ENCODE data around the gene PRTFDC1. TPM values are rescaled to one million over a fixed set of nuclear protein-coding genes. Genes with fewer than 3 reads are reported as not detected.
"Not testable (repeated sequence)": the region's sequence is repeated elsewhere in the genome, so short reads cannot be mapped to it uniquely, and the experiment has no call there.

The PRTFDC1 gene
- total RNA-seq, 1 experiment from 2014 or later = 15.8 TPM

GRCh38 chr10:24842856-24843255 lies 109.5 kb downstream of the PRTFDC1 start:
- H2AFZ ChIP-seq = no peak overlapping the region
- DNase-seq = no peak
- H3K9me3 ChIP-seq (ENCODE audit: insufficient read depth, low read depth) = no peaks in the 10 kb centered on the region
- ChIA-PET POLR2A (ENCODE audit: unreplicated experiment) (no interaction called here), CTCF (no interaction called here)
- no peaks in the 10 kb centered on the region for H4K20me1 ChIP-seq (ENCODE audit: insufficient read depth)
- H3K27me3 ChIP-seq (ENCODE audit: insufficient read depth, low read depth) = no peaks in the 10 kb centered on the region
- no peak overlapping the region for H3K4me2 ChIP-seq
- H3F3A ChIP-seq (ENCODE audit: insufficient read depth, low read depth) = no peaks in the 10 kb centered on the region
- intact Hi-C loops (cut with micrococcal nuclease; ENCODE audit: unreplicated experiment) = no loop called here
- no peaks in the 10 kb centered on the region for H3K79me2 ChIP-seq (ENCODE audit: low read depth)
- no TSS peak for BruUV-seq (replicated peaks)
- no peak overlapping the region for H3K4me3 ChIP-seq
- TF ChIP-seq EZH2 (IDR thresholded peaks at IDR 0.05; ENCODE audit: low read depth) (no peak), CTCF (conservative IDR thresholded peaks at IDR 0.05) (no peak)
- no peaks in the 10 kb centered on the region for H3K36me3 ChIP-seq (ENCODE audit: low read depth)
- H3K27ac ChIP-seq = no peak overlapping the region
- no peaks in the 10 kb centered on the region for H3K9me2 ChIP-seq (ENCODE audit: insufficient read depth)
- no peaks in the 10 kb centered on the region for H3K4me1 ChIP-seq (replicated peaks; ENCODE audit: insufficient read depth)

DNA sequence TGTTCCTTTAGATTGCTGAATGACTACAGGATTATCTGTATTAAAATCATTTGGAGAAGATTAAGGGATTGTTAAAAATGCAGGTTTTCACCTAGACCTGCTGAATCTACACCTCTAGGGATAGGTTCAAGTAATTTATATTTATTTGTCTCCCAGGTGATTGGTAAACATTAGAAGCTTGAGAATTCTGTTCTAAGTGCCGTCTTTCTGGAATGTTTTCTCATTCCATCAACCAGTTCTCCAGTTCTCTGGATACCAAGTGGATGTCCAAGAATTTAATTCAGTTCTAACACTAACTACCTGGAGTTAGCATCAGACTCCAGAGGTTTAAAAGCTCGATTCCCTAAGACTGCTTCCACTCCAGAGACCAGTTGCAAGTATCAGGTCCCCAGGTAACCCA lies 110.9 kb downstream of the PRTFDC1 start:
- Histone ChIP-seq H3K36me3 (ENCODE audit: low read depth) (no peaks in the 10 kb centered on the region), H3K4me3 (no peak overlapping the region), H2AFZ (no peak overlapping the region), H3K4me1 (replicated peaks; ENCODE audit: insufficient read depth) (no peaks in the 10 kb centered on the region), H3K79me2 (ENCODE audit: low read depth) (no peaks in the 10 kb centered on the region), H3K9me3 (ENCODE audit: insufficient read depth, low read depth) (no peaks in the 10 kb centered on the region), H4K20me1 (ENCODE audit: insufficient read depth) (no peaks in the 10 kb centered on the region), H3K27ac (no peak overlapping the region), H3K27me3 (ENCODE audit: insufficient read depth, low read depth) (no peaks in the 10 kb centered on the region), H3F3A (ENCODE audit: insufficient read depth, low read depth) (no peaks in the 10 kb centered on the region), H3K4me2 (no peak overlapping the region), H3K9me2 (ENCODE audit: insufficient read depth) (no peaks in the 10 kb centered on the region)
- no TSS peak for BruUV-seq (replicated peaks)
- ChIA-PET POLR2A (ENCODE audit: unreplicated experiment) (no interaction called here), CTCF (no interaction called here)
- no peak for DNase-seq
- TF ChIP-seq CTCF (conservative IDR thresholded peaks at IDR 0.05) (no peak), EZH2 (IDR thresholded peaks at IDR 0.05; ENCODE audit: low read depth) (no peak)
- intact Hi-C loops (cut with micrococcal nuclease; ENCODE audit: unreplicated experiment) = no loop called here

- no peak overlapping the region for H3K4me3 ChIP-seq
- CTCF ChIA-PET = no interaction called here
- no peaks in the 10 kb centered on the region for H3F3A ChIP-seq (ENCODE audit: insufficient read depth, low read depth)
- no peak overlapping the region for H3K4me2 ChIP-seq
- H3K9me2 ChIP-seq (ENCODE audit: insufficient read depth) = no peaks in the 10 kb centered on the region
- no peak overlapping the region for H2AFZ ChIP-seq
- no peaks in the 10 kb centered on the region for H3K4me1 ChIP-seq (replicated peaks; ENCODE audit: insufficient read depth)
- BruUV-seq (replicated peaks) = no TSS peak
- H3K27ac ChIP-seq = no peak overlapping the region
- no peaks in the 10 kb centered on the region for H3K36me3 ChIP-seq (ENCODE audit: low read depth)
- DNase-seq = no peak
- H3K79me2 ChIP-seq (ENCODE audit: low read depth) = no peaks in the 10 kb centered on the region
- TF ChIP-seq CTCF (conservative IDR thresholded peaks at IDR 0.05) (no peak), EZH2 (IDR thresholded peaks at IDR 0.05; ENCODE audit: low read depth) (no peak)
- no peaks in the 10 kb centered on the region for H4K20me1 ChIP-seq (ENCODE audit: insufficient read depth)
- intact Hi-C loops (cut with micrococcal nuclease; ENCODE audit: unreplicated experiment) = no loop called here
- H3K9me3 ChIP-seq (ENCODE audit: insufficient read depth, low read depth) = no peaks in the 10 kb centered on the region
- POLR2A ChIA-PET (ENCODE audit: unreplicated experiment) = no interaction called here
- H3K27me3 ChIP-seq (ENCODE audit: insufficient read depth, low read depth) = no peaks in the 10 kb centered on the region
Measured at GRCh38 chr10:24840784-24841183, 111.6 kb downstream of the PRTFDC1 start.

GRCh38 chr10:24837781-24838180 lies 114.6 kb downstream of the PRTFDC1 start:
- H3K79me2 ChIP-seq (ENCODE audit: low read depth); CTCF ChIA-PET; BruUV-seq (replicated peaks); H3K9me2 ChIP-seq (ENCODE audit: insufficient read depth); DNase-seq; H3K4me2 ChIP-seq; H3K4me1 ChIP-seq (replicated peaks; ENCODE audit: insufficient read depth); POLR2A ChIA-PET (ENCODE audit: unreplicated experiment); H3K27me3 ChIP-seq (ENCODE audit: insufficient read depth, low read depth); H3K27ac ChIP-seq; intact Hi-C loops (cut with micrococcal nuclease; ENCODE audit: unreplicated experiment); H3F3A ChIP-seq (ENCODE audit: insufficient read depth, low read depth); H3K36me3 ChIP-seq (ENCODE audit: low read depth); H3K4me3 ChIP-seq; H4K20me1 ChIP-seq (ENCODE audit: insufficient read depth); H2AFZ ChIP-seq; H3K9me3 ChIP-seq (ENCODE audit: insufficient read depth, low read depth): not testable (repeated sequence)
